IPS-20b (cell line): ENCODE results near the gene PPARG.

Experiments
- H3K27ac ChIP-seq: one replicate; pipeline ENCODE4 v1.5.1; 2013; ENCODE audit warnings: low read length
- H3K27me3 ChIP-seq: 2 replicates; pipeline ENCODE4 v1.6.1; 2013; ENCODE audit warnings: mild to moderate bottlenecking, low read length, inconsistent platforms; ENCODE audit not compliant: insufficient read depth
- H3K36me3 ChIP-seq: 2 replicates; pipeline ENCODE4 v1.6.1; 2013; ENCODE audit warnings: low read depth, mild to moderate bottlenecking, inconsistent platforms, low read length, moderate library complexity; ENCODE audit not compliant: insufficient read depth
- H3K4me1 ChIP-seq: 2 replicates; pipeline ENCODE4 v1.6.1; 2013; ENCODE audit warnings: mild to moderate bottlenecking, control low read depth, inconsistent platforms, low read length, moderate library complexity; ENCODE audit not compliant: insufficient read depth
- H3K4me3 ChIP-seq: 2 replicates; pipeline ENCODE4 v1.5.1; 2013; ENCODE audit warnings: mild to moderate bottlenecking, low read length, inconsistent platforms
- H3K9ac ChIP-seq: 2 replicates; pipeline ENCODE4 v1.6.1; 2013; ENCODE audit warnings: low read depth, mild to moderate bottlenecking, inconsistent platforms, low read length, moderate library complexity
- H3K9me3 ChIP-seq: 2 replicates; pipeline ENCODE4 v1.6.1; 2013; ENCODE audit warnings: mild to moderate bottlenecking, low read depth, low read length, inconsistent platforms; ENCODE audit not compliant: insufficient read depth

PPARG gene

GRCh38 chr3:12427551-12427950, 138.7 kb downstream of the PPARG start:
- Histone ChIP-seq H3K27ac (no peak overlapping the region), H3K4me3 (no peak overlapping the region), H3K9me3 (no peaks in the 10 kb centered on the region), H3K27me3 (no peaks in the 10 kb centered on the region), H3K9ac (no peak overlapping the region), H3K4me1 (peaks cover 23% of the 10 kb centered on the region; the same call in 1 of the 2 replicates), H3K36me3 (no peaks in the 10 kb centered on the region)

GRCh38 chr3:12428126-12428525, 139.3 kb downstream of the PPARG start:
- H3K36me3 ChIP-seq = no peaks in the 10 kb centered on the region
- no peaks in the 10 kb centered on the region for H3K9me3 ChIP-seq
- no peak overlapping the region for H3K9ac ChIP-seq
- H3K27me3 ChIP-seq = no peaks in the 10 kb centered on the region
- peaks cover 23% of the 10 kb centered on the region; the same call in 1 of the 2 replicates for H3K4me1 ChIP-seq
- no peak overlapping the region for H3K27ac ChIP-seq
- H3K4me3 ChIP-seq = no peak overlapping the region

DNA sequence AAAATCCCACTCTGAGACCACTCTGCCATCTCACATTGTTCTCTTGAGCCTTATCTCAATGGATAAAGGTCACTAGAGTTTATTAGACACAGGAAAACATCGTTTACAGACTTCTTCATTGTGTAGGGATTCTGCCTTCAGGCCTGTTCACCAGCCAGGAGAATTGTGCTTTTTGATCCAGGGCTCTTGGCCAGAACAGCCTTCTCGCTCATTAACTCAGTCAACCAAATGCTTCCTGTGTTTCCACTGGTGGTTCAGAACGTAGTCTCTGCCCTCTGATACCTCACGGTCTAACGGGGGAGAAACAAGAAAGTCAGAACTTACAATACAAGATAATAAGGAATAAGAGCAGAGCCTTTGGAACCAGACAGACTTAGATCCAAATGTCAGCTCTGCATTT, 141.2 kb downstream of the PPARG start:
- no peak overlapping the region for H3K27ac ChIP-seq
- H3K4me1 ChIP-seq = peaks cover 18% of the 10 kb centered on the region; the same call in 1 of the 2 replicates
- no peaks in the 10 kb centered on the region for H3K27me3 ChIP-seq
- no peak overlapping the region for H3K9ac ChIP-seq
- no peaks in the 10 kb centered on the region for H3K36me3 ChIP-seq
- H3K9me3 ChIP-seq = no peaks in the 10 kb centered on the region
- no peak overlapping the region for H3K4me3 ChIP-seq

DNA sequence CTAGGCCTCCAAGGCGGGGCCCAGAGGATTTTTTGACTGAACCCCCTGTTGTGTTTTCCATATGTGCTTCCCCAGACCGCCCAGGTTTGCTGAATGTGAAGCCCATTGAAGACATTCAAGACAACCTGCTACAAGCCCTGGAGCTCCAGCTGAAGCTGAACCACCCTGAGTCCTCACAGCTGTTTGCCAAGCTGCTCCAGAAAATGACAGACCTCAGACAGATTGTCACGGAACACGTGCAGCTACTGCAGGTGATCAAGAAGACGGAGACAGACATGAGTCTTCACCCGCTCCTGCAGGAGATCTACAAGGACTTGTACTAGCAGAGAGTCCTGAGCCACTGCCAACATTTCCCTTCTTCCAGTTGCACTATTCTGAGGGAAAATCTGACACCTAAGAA, 145.0 kb downstream of the PPARG start:
- no peaks in the 10 kb centered on the region for H3K27me3 ChIP-seq
- H3K9ac ChIP-seq = no peak overlapping the region

GRCh38 chr3:12436514-12437220, 147.8 kb downstream of the PPARG start:
- peaks cover under 1% of the 10 kb centered on the region; the same call in 1 of the 2 replicates for H3K27me3 ChIP-seq
- H3K27ac ChIP-seq = no peak overlapping the region
- no peak overlapping the region for H3K4me3 ChIP-seq

More for the DNA sequence above, 145.0 kb downstream of the PPARG start:
- no peaks in the 10 kb centered on the region for H3K4me1 ChIP-seq
- no peak overlapping the region for H3K27ac ChIP-seq
- no peaks in the 10 kb centered on the region for H3K36me3 ChIP-seq
- no peak overlapping the region for H3K4me3 ChIP-seq
- no peaks in the 10 kb centered on the region for H3K9me3 ChIP-seq

DNA sequence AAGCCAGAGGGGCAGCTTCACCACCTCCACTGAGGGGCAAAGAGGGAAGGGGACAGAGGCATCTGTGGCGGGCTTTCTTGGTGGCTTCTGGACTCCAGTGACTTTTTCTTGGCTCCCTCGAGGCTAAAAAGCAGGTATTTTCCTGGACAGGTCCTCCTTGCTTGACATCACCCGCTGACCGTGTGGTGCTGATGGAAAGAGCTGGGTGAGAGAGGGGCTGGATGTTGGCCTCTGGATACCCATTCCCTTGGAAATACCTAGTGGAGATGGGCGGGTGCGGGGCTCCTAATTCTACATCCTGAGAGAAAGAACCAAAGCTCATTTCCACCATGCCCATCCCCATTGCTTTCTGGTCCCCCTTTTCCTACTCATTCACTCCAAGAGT, 148.3 kb downstream of the PPARG start:
- no peaks in the 10 kb centered on the region for H3K9me3 ChIP-seq
- no peak overlapping the region for H3K27ac ChIP-seq
- no peak overlapping the region for H3K9ac ChIP-seq
- H3K4me3 ChIP-seq = no peak overlapping the region
- no peaks in the 10 kb centered on the region for H3K36me3 ChIP-seq
- H3K4me1 ChIP-seq = no peaks in the 10 kb centered on the region
- H3K27me3 ChIP-seq = peaks cover 5% of the 10 kb centered on the region; the same call in 1 of the 2 replicates

More at GRCh38 chr3:12436514-12437220, 147.8 kb downstream of the PPARG start:
- H3K9me3 ChIP-seq = no peaks in the 10 kb centered on the region
- no peaks in the 10 kb centered on the region for H3K36me3 ChIP-seq
- no peak overlapping the region for H3K9ac ChIP-seq
- no peaks in the 10 kb centered on the region for H3K4me1 ChIP-seq

GRCh38 chr3:12437861-12438260, 149.0 kb downstream of the PPARG start:
- Histone ChIP-seq H3K4me3 (no peak overlapping the region), H3K9me3 (no peaks in the 10 kb centered on the region), H3K9ac (no peak overlapping the region), H3K27ac (no peak overlapping the region), H3K36me3 (no peaks in the 10 kb centered on the region), H3K27me3 (peaks cover 8% of the 10 kb centered on the region; the same call in 1 of the 2 replicates), H3K4me1 (no peaks in the 10 kb centered on the region)

GRCh38 chr3:12438318-12438717, 149.4 kb downstream of the PPARG start:
- Histone ChIP-seq H3K36me3 (no peaks in the 10 kb centered on the region), H3K9ac (no peak overlapping the region), H3K4me3 (no peak overlapping the region), H3K4me1 (no peaks in the 10 kb centered on the region), H3K9me3 (no peaks in the 10 kb centered on the region), H3K27ac (no peak overlapping the region), H3K27me3 (peaks cover 8% of the 10 kb centered on the region; the same call in 1 of the 2 replicates)

GRCh38 chr3:12439161-12439940, 150.5 kb downstream of the PPARG start:
- Histone ChIP-seq H3K27me3 (peaks cover 17% of the 10 kb centered on the region), H3K9me3 (no peaks in the 10 kb centered on the region), H3K27ac (no peak overlapping the region), H3K4me3 (no peak overlapping the region), H3K36me3 (no peaks in the 10 kb centered on the region), H3K9ac (no peak overlapping the region), H3K4me1 (peaks cover 2% of the 10 kb centered on the region; the same call in 1 of the 2 replicates)

DNA sequence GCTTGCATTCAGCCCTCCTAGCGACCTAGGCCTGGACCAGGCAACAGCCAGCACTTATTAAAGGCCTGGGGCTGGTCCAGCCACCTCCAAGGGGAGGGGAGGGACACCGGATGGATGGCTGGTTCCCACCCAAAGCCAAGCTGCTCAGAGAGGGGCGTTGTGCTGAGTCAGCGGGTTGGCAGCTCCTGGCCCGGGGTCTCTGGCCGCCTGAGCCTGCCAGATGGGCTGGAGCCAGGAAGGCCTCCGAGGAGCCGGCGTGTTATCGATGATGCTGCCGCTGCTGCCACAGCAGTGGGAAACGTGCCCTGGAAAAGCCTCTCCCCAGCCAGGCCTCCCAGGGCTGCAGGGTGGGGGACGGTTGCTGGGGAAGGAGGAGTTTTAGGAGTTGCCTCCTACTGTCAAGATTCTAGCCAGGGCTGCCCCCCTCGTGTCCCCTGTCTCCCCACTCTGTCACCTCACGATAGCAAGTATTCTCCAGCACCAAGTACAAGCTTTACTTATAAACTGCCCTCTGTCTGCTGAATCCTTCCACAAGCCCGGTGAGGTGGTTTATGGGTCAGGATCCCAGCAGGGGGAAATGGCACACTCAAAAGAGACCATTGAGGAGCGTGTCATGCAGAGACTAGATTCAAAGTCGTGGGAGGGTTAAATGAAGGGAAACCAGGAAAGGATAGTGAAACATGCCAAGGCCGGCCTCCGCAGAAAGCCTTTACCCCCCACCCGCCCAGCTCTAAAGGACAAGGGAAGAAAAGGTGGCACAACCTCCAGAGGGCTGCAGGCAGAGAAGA, 152.3 kb downstream of the PPARG start:
- H3K4me1 ChIP-seq = peaks cover 11% of the 10 kb centered on the region; the same call in 1 of the 2 replicates
- H3K36me3 ChIP-seq = no peaks in the 10 kb centered on the region
- H3K27ac ChIP-seq = no peak overlapping the region
- peaks cover 29% of the 10 kb centered on the region for H3K27me3 ChIP-seq
- no peaks in the 10 kb centered on the region for H3K9me3 ChIP-seq
- no peak overlapping the region for H3K9ac ChIP-seq
- H3K4me3 ChIP-seq = no peak overlapping the region

DNA sequence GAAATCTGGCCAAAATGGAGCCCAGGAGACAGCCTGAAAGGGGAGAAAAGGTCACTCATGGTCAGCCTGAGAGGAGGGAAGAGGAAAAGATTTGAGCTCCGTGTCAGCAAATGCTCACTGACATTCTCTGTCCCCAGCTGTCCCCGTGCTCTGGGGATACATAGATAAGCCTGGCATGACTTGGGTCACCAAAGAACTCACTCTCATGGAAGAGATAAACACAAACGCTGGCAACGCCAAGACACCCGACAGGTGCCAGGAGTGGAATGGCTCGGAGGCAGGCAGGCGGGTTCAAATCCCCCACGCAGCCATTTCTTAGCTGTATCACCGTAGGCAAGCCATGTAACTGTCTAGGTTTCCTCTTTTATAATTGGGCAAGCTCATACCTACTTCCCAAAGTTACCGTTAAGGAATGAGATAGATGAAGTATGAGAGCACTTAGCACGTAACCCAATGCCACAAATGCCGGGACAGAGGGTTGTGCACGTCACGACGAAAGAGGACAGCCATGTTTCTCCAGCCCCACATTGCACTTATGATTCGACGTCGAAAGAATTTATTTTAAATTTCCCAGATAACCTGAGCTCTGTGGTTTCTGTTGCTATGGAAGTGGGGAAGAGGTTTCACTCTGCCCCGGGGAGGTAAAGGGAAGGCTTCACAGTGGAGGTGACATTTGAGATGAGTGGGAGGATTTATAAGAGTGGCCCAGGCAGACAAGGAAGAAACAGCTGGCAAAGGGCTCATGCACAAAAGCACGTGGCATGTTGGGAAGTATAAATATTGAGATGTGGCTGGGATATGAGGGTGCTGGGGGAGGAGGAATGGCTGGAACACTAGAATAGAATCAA, 154.0 kb downstream of the PPARG start:
- Histone ChIP-seq H3K27me3 (peaks cover 29% of the 10 kb centered on the region), H3K27ac (no peak overlapping the region), H3K4me1 (peaks cover 11% of the 10 kb centered on the region; the same call in 1 of the 2 replicates), H3K4me3 (no peak overlapping the region), H3K9me3 (no peaks in the 10 kb centered on the region), H3K9ac (no peak overlapping the region), H3K36me3 (no peaks in the 10 kb centered on the region)
